Bone marrow (tissue), 2 donors: ENCODE data around the gene ARMS2.

Source experiments
- DNase-seq, 2 donors: peaks; one replicate each; lab custom pipeline; 2025; lab: John Stamatoyannopoulos, UW

ARMS2 gene

DNA sequence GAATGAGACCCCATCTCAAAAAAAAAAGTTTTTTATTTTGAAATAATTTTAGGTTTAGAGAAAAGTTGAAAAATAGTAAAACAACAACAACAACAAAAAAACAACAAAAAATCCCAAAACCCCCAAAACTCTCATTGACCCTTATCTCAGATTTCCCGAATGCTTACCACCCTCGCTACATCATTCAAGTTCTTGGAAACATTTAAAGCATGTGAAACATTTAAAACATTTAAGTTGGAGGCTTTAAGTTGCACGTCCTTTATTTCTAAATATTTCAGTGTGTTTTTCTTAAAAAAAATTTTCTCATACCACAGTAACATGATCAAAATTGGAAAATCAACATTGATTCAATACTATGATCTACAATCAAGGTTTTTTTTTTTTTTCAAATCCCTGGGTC lies 382 bp upstream of the ARMS2 start:
- no peak for DNase-seq

DNA sequence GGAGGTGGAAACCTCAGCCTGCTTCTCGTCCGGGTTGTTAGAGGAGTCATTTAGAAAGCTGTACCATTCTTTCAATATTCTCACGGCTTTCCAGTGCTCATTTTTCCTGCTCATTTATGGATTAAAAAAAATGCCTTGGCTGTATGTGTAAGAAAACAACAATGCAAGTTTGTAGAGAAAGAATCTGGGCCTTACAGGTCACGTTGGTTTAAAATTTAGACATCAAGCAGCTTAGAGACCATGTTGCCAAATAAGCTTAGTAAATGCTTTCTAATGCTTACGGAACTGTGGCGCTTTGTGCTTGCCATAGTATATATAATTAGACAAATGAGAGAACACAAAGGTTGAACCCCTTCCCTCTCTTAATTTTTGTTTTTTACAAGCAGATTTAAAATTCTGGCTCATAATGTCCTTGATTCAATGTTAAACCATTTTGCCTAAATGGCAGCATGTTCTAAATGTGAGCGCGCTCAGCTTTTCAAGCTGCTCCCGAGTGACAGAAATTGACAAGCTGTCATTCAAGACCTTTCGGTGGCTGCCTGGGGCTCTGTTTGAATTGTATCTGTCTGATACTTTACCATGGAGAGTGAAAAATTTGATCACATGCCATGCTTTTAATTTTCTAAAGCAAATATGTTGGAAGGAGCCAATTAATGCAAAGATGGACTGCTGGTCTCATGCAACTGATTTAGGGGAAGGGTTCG lies 1.1 kb downstream of the ARMS2 start:
- no peak for DNase-seq

DNA sequence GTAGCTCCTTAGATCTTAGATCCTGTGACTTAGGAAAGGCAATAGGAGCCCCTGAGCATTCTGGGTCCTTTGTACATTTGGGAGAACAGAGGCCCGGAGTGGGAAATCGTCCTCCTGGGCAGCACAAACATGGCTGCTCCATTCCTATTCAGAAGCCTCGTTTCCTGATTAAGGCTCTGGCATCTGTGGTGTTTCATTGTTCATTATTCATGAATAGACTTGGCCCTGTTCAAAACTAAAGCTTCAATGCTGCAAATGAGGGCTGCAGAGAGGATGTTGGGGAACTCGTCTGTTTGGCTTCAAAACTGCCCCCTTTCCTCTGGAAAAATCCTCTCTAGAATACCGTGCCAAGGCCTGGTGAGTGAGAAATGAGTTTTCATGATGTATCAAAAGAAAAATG lies 3.5 kb downstream of the ARMS2 start:
- no peak for DNase-seq

DNA sequence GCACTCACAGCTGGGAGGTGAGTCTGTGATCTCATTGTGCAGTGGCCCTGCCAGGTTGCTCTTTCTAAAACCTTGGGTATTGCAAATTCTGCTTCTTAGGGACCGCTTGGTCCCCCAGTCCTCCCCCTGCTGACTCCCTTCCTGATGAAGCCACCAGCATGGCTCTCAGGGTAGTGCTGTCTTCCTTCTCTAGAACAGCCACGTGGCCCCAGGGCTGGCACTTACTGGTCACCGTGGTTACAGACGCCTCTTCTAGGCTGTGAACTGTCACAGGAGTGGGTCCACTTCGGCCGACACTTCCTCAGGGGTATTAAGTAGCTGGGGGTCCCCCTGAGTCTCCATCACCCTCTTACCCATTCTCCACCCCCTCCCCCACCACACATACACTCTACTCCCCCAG lies 4.2 kb downstream of the ARMS2 start:
- DNase-seq, result no peak

DNA sequence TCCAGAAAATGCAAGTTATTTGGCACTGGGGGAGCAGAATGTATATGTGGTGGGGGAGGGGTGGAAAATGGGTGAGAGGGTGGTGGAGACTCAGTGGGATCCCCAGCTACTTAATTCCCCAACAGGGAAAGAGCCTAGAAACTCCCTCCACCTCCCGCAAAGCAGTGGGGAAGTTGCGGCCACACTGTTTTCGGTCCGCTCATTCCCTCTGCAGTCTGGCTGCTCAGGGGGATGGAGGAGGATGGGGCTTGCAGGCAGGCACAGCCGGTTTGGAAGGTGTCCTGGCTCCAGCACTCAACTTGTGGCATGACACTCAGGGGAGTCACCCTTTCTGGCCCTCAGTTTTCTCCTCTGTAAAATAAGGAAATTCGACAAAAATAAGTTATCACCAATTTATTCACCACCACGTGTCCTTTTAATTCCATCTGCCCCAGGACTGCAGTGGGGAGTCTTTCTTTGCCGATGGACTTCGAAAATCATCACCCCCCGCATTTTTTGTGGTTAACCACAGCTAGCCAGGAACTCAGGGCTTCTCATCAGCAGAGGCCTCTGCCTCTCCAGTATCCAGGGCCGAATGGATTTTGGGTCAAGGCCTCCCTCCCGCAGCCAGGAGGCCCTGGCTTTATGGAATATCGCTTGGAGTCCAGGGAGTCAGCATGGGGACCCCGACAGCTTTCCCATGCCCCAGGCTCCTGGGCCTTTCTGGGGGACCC lies 5.3 kb downstream of the ARMS2 start:
- DNase-seq, result no peak

DNA sequence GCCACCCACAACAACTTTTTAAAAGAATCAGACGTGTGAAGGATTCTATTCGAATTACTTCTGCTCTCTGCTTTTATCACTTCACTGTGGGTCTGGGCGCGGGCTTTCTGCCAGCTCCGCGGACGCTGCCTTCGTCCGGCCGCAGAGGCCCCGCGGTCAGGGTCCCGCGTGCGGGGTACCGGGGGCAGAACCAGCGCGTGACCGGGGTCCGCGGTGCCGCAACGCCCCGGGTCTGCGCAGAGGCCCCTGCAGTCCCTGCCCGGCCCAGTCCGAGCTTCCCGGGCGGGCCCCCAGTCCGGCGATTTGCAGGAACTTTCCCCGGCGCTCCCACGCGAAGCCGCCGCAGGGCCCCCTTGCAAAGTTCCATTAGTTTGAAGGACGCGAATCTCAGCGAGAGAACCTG lies 6.4 kb downstream of the ARMS2 start:
- DNase-seq, result no peak

DNA sequence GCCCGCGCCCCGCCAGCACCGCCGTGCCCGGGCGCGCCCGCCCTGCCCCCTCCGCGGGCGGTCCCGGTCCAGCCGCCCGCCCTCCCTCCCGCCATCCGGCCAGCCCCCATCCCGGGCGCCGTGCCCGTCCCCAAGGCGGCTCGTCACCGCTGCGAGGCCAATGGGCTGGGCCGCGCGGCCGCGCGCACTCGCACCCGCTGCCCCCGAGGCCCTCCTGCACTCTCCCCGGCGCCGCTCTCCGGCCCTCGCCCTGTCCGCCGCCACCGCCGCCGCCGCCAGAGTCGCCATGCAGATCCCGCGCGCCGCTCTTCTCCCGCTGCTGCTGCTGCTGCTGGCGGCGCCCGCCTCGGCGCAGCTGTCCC lies 6.9 kb downstream of the ARMS2 start, which contains the start of gene HTRA1:
Gene HTRA1, plus strand, starts transcription at position 187 of the 362 bp plus-strand sequence. Its CDS starts 100 bp downstream, at position 287.
- DNase-seq, result no peak

DNA sequence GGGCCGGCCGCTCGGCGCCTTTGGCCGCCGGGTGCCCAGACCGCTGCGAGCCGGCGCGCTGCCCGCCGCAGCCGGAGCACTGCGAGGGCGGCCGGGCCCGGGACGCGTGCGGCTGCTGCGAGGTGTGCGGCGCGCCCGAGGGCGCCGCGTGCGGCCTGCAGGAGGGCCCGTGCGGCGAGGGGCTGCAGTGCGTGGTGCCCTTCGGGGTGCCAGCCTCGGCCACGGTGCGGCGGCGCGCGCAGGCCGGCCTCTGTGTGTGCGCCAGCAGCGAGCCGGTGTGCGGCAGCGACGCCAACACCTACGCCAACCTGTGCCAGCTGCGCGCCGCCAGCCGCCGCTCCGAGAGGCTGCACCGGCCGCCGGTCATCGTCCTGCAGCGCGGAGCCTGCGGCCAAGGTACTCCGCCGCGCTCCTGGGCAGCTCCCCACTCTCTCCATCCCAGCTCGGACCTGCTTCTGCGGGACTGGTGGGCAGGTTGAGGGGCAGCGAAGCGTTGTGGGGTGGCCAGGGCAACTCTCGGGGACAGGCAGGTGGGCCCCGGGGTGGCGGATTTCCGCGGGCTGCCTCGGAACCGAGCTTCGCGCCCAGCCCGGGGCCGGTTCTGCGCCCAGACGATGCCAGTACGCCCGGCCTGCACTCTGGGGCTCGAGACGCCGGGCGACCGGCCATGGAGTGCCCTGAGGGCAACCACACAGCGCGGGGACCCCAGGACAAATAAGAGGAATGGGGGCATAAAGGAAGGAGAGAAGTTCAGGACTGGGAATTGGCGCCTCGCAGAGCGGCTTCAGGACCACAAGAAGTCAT lies 7.5 kb downstream of the ARMS2 start:
- DNase-seq, result no peak

DNA sequence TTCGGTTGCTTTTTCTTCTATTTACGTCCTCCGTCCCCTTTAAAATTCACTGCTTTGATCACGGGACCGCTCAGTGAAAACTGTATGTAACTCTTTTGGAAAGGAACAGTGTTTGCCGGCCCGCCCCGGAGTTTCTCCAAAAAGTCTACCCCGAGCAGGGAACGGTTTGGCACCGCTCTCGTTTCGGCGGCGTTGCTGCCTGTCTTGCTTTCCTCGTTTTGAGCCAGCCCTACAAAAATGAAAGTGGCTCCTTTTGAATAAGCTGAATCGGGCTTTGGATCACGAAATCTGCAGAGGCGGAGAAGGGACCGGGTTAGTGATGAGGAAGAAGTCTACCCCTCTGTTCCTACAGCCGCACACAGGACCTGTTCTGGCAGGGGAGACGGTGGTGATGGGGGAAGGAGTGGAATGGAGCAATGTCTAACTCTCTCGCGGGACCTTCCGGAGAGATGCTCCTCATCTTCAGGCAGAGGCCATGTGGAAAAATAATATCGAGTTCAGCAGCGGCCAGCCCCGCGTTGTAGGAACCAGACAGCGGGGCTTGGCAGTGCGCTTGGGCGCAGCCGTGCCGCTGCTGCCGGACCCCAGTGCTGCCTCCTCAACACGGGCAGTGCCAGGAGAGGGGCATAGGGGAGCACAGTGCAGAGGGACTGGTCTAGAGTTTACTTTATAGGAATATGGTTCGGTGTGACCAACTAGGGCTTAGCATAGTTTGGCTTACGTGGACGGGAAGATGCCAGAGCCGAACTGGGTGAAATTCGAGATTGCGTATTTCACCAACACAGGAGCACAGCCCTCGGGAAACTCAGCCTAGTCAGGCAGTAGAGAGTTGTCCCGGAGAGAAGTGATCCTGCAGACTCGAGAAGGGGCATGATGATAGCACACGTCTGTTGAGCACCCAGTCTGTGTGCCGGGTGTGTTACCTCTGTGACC lies 8.3 kb downstream of the ARMS2 start:
- DNase-seq, result no peak

DNA sequence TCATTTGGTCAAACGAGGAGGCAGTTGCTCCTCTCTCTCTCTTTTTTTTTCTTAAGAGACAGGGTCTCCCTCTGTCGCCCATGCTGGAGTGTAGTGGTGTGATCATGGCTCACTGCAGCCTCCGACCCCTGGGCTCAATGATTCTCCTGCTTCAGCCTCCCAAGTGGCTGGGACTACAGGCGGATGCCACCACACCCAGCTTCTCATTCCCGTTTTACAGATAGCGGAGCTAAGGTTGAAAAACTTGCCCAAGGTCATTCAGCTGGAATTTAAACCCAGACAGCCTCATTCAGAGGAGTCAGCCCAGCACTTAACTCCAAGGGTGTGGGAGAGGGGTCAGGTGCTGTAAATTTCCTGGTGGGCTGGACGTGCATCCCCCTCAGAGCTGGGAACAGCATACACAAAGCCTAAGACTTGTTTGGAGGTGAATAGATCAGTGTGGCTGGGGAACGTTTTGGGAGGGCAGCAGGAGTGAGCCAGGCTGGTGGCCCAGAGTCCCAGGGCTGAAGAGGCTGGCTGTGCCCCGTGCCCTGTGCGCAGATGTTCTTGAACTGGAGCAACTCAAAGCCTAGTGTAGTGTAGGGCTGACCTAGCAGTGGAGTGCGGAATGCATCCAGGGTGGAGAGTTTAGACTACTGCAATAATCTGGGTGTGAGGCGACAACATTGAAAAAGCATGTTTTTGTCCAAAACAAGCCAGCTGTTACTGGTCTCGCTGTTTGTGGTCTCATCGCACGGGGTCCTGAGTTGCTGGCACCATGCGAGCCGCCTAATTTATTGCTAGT lies 9.2 kb downstream of the ARMS2 start:
- DNase-seq, result no peak

DNA sequence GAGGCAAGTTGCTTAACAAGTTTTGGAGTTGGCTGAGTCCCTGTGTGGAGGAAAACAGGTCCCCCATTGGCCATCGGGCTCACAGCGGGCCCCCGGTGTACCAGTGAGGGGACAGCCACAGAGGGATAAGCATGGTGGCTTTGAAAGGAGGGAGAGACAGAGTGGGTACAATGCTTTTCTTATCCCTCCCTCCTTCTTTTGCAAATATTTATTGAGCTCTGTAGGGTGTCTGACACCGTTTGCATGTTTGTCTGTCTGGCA lies 9.7 kb downstream of the ARMS2 start:
- DNase-seq, result no peak

DNA sequence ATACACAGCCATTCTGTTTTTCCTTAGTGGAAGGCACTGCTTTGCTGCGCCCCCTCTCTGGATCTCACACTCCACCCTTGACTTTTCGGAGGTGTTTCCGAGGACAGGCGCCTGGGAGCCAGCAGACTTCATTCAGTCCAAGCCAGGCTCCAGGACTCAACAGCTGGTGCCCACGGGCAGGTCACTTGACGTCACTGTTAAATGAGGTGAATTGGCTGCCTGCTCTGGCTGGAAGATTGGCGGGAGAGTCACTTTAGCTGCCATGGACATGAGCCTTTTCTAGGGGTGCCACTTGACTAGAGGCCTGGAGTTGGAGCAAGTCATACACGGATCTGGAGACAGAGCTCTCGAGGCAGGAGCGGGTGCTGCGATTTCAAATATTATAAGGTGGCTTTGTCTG lies 10.1 kb downstream of the ARMS2 start:
- DNase-seq, result no peak

DNA sequence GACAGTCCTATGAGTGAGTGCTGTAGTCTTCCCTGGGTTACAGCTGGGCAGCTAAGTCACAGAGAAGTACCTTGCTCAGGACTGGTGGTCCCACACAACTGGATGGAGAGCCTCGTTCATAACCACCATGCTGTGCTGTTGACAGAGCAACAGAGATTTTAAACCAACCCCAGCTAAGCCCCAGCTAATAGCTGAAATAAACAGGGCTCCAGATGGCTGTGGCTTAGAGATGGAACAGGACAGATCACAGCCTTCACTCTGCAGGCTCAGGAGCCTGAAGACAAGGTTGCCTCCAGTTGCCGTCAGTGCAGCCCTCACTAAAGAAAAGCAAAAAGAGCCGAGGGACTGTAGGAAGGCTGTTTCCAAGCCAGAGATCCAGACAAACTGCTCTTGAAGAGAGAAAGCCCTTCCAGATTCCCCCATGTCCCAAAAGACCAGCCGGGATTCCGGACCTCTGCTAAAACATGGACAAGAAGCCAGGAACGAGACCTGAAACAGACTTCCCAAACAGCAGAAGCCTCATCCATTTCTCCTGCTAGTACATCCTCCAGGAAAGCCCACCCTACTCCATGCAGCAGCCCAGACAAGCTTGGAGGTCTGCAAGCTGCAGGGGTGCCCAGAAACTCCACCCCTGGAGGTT lies 11.1 kb downstream of the ARMS2 start:
- DNase-seq, result no peak

DNA sequence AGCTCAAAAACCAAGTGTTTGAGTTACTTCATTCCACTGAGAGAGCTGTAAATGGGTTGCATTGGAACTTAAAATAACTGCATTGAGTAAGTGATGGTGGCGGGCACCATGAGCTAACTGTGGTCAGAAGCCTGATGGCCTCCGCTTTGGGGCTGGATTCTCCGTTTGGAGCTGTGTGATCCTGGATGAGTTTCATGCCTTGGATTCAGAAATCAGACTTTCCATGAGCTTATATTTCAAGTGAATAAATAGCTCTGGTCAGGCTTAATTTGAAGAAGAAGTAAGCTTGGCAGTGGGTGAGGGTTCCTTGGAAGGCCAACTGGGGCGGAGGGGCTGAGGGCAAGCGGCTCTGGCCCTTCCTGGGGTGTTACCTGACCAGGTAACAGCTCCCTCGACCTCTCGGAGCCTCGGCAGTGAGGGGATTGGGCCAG lies 12.5 kb downstream of the ARMS2 start:
- no peak for DNase-seq

DNA sequence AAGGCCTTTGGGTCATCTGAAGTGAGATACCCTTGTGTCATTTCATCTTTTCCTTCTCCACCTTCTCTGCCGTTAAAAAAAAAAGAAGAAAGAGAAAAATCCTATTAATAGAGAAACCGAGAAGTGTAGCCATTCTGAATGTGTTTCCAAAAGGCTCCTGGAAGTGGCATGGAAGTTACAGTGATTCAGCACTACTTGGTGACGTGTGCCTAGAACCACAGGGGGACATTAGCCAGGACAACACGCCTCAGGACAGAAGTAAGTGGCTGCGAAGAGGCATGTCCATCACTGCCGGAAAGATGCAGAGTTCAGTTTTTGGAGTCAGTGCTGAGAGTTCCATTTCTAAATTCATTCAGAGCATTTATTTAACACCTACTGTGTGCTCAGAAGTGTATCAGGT lies 13.2 kb downstream of the ARMS2 start:
- no peak for DNase-seq

DNA sequence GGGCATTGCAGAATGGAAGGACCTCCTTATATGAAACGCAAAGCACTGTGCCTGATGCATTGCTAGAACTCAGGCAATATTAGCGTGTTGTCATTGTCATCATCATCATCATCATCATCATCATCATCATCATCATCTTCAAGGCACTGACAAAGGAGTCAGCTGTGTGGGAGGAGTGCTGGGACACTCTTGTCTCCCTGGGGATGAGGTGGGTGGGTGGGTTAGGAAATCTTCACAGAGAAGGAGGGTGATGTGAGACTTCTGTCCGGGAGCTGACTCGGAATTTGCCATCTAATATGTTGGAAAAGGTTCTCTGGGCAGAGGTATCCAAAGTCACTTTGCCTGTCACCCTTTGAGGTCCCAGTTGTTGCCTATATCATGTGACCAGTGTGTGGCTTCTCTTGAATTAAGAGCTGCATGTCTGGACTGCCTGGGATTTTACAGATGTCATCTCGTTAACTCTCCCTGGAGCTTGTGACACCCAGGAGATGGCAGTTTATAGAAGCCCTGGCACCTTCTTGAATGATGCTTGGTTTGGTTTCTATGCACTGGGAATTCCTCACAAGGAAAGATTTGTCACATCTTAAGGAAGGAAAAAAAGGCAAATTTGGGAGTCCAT lies 14.0 kb downstream of the ARMS2 start:
- DNase-seq, result no peak

DNA sequence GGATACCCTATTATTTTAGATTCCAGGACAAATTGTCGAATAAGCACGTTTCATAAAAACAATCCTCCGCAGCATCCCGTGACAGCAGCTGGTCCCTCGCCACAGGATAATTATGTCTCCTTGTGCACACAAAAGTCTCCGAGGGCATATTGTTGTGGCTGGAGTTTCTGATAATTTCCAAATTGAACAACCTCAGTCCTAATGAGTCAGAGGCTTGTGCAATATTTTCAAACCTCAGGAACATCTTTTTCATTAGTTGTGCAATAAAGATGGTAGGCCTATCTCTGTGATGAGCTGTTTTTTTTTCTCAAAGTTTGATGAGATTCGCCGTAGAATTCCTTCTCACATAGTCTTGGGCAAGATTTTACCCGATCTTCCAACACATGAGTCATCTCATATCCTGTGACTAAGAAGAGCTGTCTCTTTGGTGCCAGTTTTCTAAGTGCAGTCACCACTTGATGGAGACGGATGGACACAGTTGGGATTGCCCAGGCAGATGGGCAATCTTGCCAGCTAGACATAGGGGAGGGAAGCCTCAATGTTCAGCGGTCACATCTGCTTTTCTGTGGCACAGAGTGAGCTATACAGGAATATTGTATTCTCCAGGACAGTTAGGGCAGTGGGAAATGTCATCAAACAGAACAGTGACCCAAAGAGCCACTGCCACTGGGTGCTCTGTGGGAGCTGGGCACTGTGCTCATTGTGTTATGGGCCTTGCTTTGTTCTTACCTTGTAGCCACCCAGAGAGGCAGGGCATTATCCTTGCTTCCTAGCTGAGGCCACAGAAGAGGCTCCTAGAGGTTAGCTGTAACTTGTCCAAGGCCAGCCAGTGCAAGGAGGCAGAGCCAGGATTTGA lies 14.7 kb downstream of the ARMS2 start:
- DNase-seq, result no peak

DNA sequence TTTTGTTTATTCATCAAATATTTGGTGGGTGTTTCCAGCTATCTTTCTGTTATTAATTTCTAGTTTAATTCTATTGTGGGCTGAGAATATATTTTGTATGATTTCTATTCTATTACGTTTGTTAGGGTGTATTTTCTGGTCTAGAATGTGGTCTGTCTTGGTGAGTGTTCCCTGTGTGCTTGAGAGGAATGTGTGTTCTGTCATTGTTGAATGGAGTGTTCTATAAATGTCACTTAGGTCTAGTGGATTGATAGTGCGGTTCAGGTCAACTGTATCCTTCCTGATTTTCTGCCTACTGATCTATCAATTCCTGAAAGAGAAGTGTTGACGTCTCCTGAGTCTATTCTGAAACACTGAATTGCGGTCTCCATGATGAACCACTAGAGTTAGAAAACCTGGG lies 15.4 kb downstream of the ARMS2 start:
- DNase-seq, result no peak

DNA sequence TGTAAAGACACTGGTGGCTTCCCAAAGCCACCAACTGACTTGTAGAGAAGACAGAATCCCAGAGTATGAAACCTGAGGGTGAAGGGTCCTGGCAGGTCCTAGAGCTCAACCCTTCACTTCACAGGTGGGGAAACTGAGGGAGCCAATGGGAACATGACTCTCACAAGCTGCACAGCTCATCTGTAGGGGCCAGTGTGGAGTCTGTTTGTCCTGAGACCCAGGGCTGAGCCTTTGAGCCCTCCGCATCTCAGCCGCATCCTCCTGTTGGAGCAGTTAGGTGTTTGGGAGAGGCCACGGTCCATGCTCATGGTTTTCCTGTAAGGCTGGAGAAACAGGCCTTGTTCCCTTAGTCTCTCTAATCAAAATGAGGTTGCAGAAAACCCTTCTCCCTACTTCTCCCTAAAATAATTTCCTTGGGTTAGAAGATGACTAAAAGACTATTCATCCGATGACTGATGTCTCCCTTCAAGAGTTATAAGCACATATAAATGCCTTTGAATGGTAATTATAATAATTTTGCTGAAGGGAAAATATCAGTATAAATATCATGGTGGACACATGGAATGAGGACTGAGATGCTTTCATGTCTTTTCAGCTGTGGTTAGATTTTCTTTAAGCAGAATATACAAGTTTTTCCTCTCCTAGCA lies 17.2 kb downstream of the ARMS2 start:
- no peak for DNase-seq
